Measurements from ENCODE around the gene TM6SF1. TPM values are rescaled to one million over a fixed set of nuclear protein-coding genes. Genes with fewer than 3 reads are reported as not detected.

The TM6SF1 gene
- total RNA-seq, 1 donor from 2014 or later = 2.6 TPM

DNA sequence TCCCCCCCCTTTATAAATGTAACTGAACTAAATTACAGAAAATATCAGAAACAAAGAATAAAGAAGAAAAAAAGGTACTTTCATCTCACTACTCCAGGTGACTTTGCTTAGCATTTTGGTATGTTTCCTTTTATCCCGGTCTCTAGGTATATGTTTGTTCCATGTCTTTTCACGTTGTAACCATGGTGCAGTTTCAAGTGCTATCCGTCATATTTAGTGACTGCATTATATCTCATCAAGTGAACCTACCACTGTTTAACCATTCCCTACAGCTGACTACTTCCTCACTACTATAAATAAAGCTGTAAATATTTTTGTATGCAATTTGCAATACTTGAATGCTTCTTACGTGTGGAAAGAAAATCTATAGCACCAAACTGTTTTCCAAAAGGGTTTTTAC is 42.6 kb upstream of the TM6SF1 start:
- H3K4me3 ChIP-seq (ENCODE audit: low read depth, low read length) = peak overlapping the region; percentile 19
- peak; percentile 78 for DNase-seq (ENCODE audit: low read depth)

GRCh38 chr15:83065431-83065830 is 42.0 kb upstream of the TM6SF1 start:
- Histone ChIP-seq H3K4me3 (ENCODE audit: low read depth, low read length) (peak overlapping the region; percentile 84), H3K36me3 (ENCODE audit: control insufficient read depth, insufficient read depth, low read length) (no peaks in the 10 kb centered on the region), H3K27me3 (ENCODE audit: control insufficient read depth, insufficient read depth, low read length) (no peaks in the 10 kb centered on the region)
- DNase-seq (ENCODE audit: low read depth) = no peak
- no peak for TF ChIP-seq CTCF (IDR thresholded peaks at IDR 0.05; ENCODE audit: insufficient read depth, low read length, severe bottlenecking)
- no peak for FAIRE-seq

More for the DNA sequence above, 42.6 kb upstream of the TM6SF1 start:
- H3K27me3 ChIP-seq (ENCODE audit: control insufficient read depth, insufficient read depth, low read length) = no peaks in the 10 kb centered on the region
- no peaks in the 10 kb centered on the region for H3K36me3 ChIP-seq (ENCODE audit: control insufficient read depth, insufficient read depth, low read length)
- FAIRE-seq = no peak
- TF ChIP-seq CTCF (IDR thresholded peaks at IDR 0.05; ENCODE audit: insufficient read depth, low read length, severe bottlenecking) = no peak

GRCh38 chr15:83066034-83066733 is 41.3 kb upstream of the TM6SF1 start:
- Histone ChIP-seq H3K36me3 (ENCODE audit: control insufficient read depth, insufficient read depth, low read length) (no peaks in the 10 kb centered on the region), H3K4me3 (ENCODE audit: low read depth, low read length) (peak overlapping the region; percentile 84), H3K27me3 (ENCODE audit: control insufficient read depth, insufficient read depth, low read length) (no peaks in the 10 kb centered on the region)
- DNase-seq (ENCODE audit: low read depth) (no peak), FAIRE-seq (no peak)
- TF ChIP-seq CTCF (IDR thresholded peaks at IDR 0.05; ENCODE audit: insufficient read depth, low read length, severe bottlenecking) = no peak

- no peaks in the 10 kb centered on the region for H3K27me3 ChIP-seq (ENCODE audit: control insufficient read depth, insufficient read depth, low read length)
- FAIRE-seq (no peak), DNase-seq (ENCODE audit: low read depth) (peak; percentile 94)
- H3K36me3 ChIP-seq (ENCODE audit: control insufficient read depth, insufficient read depth, low read length) = no peaks in the 10 kb centered on the region
- no peak for TF ChIP-seq CTCF (IDR thresholded peaks at IDR 0.05; ENCODE audit: insufficient read depth, low read length, severe bottlenecking)
- H3K4me3 ChIP-seq (ENCODE audit: low read depth, low read length) = peak within 1 kb of the TSS; percentile 84
Observed at GRCh38 chr15:83066734-83067637, 40.5 kb upstream of the TM6SF1 start, which contains the start of gene BTBD1. TSS of gene BTBD1 (minus strand) at chr15:83067252. CDS start at chr15:83067151, 101 bp downstream.

DNA sequence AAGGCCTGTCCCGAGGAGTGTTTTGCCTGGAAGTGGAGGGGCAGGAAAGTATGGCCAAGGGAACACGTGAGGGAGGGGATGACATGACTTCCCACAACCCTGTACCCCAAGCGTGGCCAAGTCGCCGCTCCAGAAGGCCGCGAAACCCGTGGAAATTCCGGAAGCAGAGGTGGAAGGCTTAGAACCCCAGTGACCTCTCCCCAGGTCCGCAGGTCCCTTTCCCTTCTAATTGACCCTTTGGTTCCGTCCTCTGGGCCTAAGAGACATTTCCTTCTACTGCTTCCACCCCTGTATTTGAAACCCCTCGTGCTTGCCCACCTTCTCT is 39.8 kb upstream of the TM6SF1 start:
- no peaks in the 10 kb centered on the region for H3K36me3 ChIP-seq (ENCODE audit: control insufficient read depth, insufficient read depth, low read length)
- FAIRE-seq = no peak
- H3K4me3 ChIP-seq (ENCODE audit: low read depth, low read length) = peak overlapping the region; percentile 84
- no peak for TF ChIP-seq CTCF (IDR thresholded peaks at IDR 0.05; ENCODE audit: insufficient read depth, low read length, severe bottlenecking)
- no peak for DNase-seq (ENCODE audit: low read depth)
- H3K27me3 ChIP-seq (ENCODE audit: control insufficient read depth, insufficient read depth, low read length) = no peaks in the 10 kb centered on the region

All from bronchial epithelial cell (primary cell).